IMR-90 (cell line): ENCODE measurements around the gene TMEM72. TPM values are rescaled to one million over a fixed set of nuclear protein-coding genes. Genes with fewer than 3 reads are reported as not detected.
A peak's percentile ranks its signal among the peaks of the same experiment; 100 is the strongest.

Source experiments
- ATAC-seq: fragments of 200-7000 bp; cut with Tn5 transposase; 2 replicates; pipeline ENCODE4 v1.9.1; 2020; ENCODE audit warnings: low read depth, mild to moderate bottlenecking, moderate library complexity
- BruUV-seq: library from RNA; stranded (reverse); fragments of 400-500 nt; replicated peaks from 2 replicates; lab custom pipeline; 2021; lab: Mats Ljungman, UMichigan
- CTCF ChIA-PET: fragments of 300-600 bp; formaldehyde crosslinking; extraction: SDS; loops from one replicate; lab custom pipeline; 2021; ENCODE audit warnings: antibody characterized with exemption; lab: Yijun Ruan, JAX
- POLR2A ChIA-PET: fragments of 300-600 bp; sonication (Branson Sonifier 250); formaldehyde crosslinking; loops from one replicate; lab custom pipeline; 2022; ENCODE audit warnings: antibody characterized with exemption; ENCODE audit not compliant: unreplicated experiment; lab: Charles Lee
- DNase-seq: peaks from one replicate; pipeline ENCODE4 v3.0.0; 2013
- H2AFZ ChIP-seq: replicated peaks from 2 replicates; pipeline ENCODE3; 2013; ENCODE audit warnings: low read length, mild to moderate bottlenecking; ENCODE audit not compliant: poor library complexity
- H2AK5ac ChIP-seq: 2 replicates; pipeline ENCODE4 v1.6.1; 2013; ENCODE audit warnings: low read depth, low read length, inconsistent platforms
- H2AK9ac ChIP-seq: replicated peaks from 2 replicates; pipeline ENCODE3; 2013; ENCODE audit warnings: mild to moderate bottlenecking, low read depth, low read length, moderate library complexity; ENCODE audit not compliant: poor library complexity
- H2BK120ac ChIP-seq: 2 replicates; pipeline ENCODE4 v1.6.1; 2013; ENCODE audit warnings: low read depth, low read length, inconsistent platforms
- H2BK15ac ChIP-seq: 3 replicates; pipeline ENCODE4 v1.6.1; 2013; ENCODE audit warnings: low read depth, low read length, inconsistent platforms
- H2BK20ac ChIP-seq: 2 replicates; pipeline ENCODE4 v1.6.1; 2013; ENCODE audit warnings: low read depth, mild to moderate bottlenecking, inconsistent platforms, low read length, moderate library complexity
- H2BK5ac ChIP-seq: 2 replicates; pipeline ENCODE4 v1.6.1; 2013; ENCODE audit warnings: mild to moderate bottlenecking, low read depth, low read length, inconsistent platforms; ENCODE audit not compliant: poor library complexity, severe bottlenecking
- H3K14ac ChIP-seq: replicated peaks from 2 replicates; pipeline ENCODE4 v1.6.1; 2013; ENCODE audit warnings: low read depth, low read length, inconsistent platforms
- H3K18ac ChIP-seq: 2 replicates; pipeline ENCODE4 v1.6.1; 2013; ENCODE audit warnings: low read depth, low read length, control low read depth
- H3K23ac ChIP-seq: 2 replicates; pipeline ENCODE4 v1.6.1; 2013; ENCODE audit warnings: low read depth, low read length, inconsistent platforms
- H3K27ac ChIP-seq: 2 replicates; pipeline ENCODE4 v1.5.1; 2013; ENCODE audit warnings: mild to moderate bottlenecking, control low read depth, low read length; ENCODE audit not compliant: insufficient read depth
- H3K27me3 ChIP-seq: 2 replicates; pipeline ENCODE4 v1.6.1; 2013; ENCODE audit warnings: low read length; ENCODE audit not compliant: control insufficient read depth, insufficient read depth
- H3K36me3 ChIP-seq: 2 replicates; pipeline ENCODE4 v1.6.1; 2013; ENCODE audit warnings: low read length, mixed read lengths; ENCODE audit not compliant: control insufficient read depth, insufficient read depth
- H3K4ac ChIP-seq: 2 replicates; pipeline ENCODE4 v1.6.1; 2013; ENCODE audit warnings: low read depth, low read length, inconsistent platforms
- H3K4me1 ChIP-seq: 2 replicates; pipeline ENCODE4 v1.6.1; 2013; ENCODE audit warnings: low read length, mixed read lengths; ENCODE audit not compliant: control insufficient read depth, insufficient read depth
- H3K4me2 ChIP-seq: 2 replicates; pipeline ENCODE4 v1.6.1; 2013; ENCODE audit warnings: low read depth, mild to moderate bottlenecking, control low read depth, low read length, moderate library complexity
- H3K4me3 ChIP-seq: 2 replicates; pipeline ENCODE4 v1.5.1; 2013; ENCODE audit warnings: low read depth, mild to moderate bottlenecking, control low read depth, low read length, moderate library complexity; ENCODE audit not compliant: insufficient read depth
- H3K56ac ChIP-seq: 2 replicates; pipeline ENCODE4 v1.6.1; 2013; ENCODE audit warnings: low read length, inconsistent platforms; ENCODE audit not compliant: insufficient read depth; ENCODE audit errors: extremely low read depth
- H3K79me1 ChIP-seq, 2 experiments: 2 replicates each; pipeline ENCODE4 v1.6.1; 2013; ENCODE audit warnings: low read length in 2 of 2, inconsistent platforms in 1 of 2, low read depth in 1 of 2
- H3K9ac ChIP-seq: 2 replicates; pipeline ENCODE4 v1.6.1; 2013; ENCODE audit warnings: low read depth, low read length, control low read depth
- H3K9me1 ChIP-seq: 2 replicates; pipeline ENCODE4 v1.6.1; 2013; ENCODE audit warnings: low read length, inconsistent platforms; ENCODE audit not compliant: insufficient read depth
- H3K9me3 ChIP-seq: 2 replicates; pipeline ENCODE4 v1.6.1; 2013; ENCODE audit warnings: low read length; ENCODE audit not compliant: control insufficient read depth, insufficient read depth
- H4K20me1 ChIP-seq: 2 replicates; pipeline ENCODE4 v1.6.1; 2013; ENCODE audit warnings: low read length, inconsistent platforms; ENCODE audit not compliant: insufficient read depth
- H4K5ac ChIP-seq: 2 replicates; pipeline ENCODE4 v1.6.1; 2013; ENCODE audit warnings: mild to moderate bottlenecking, low read depth, low read length, control low read depth
- H4K8ac ChIP-seq, 2 experiments: 2 replicates each; pipeline ENCODE4 v1.6.1; 2013; ENCODE audit warnings: low read depth in 2 of 2, low read length in 2 of 2, control low read depth in 1 of 2, inconsistent platforms in 1 of 2
- H4K91ac ChIP-seq: 2 replicates; pipeline ENCODE4 v1.6.1; 2013; ENCODE audit warnings: low read depth, low read length, inconsistent platforms; ENCODE audit not compliant: insufficient read depth
- BHLHE40 ChIP-seq: fragments of 150-350 bp; IDR thresholded peaks from 2 replicates; pipeline ENCODE4 v1.6.1; 2016; ENCODE audit warnings: mild to moderate bottlenecking, low read depth, low read length
- CEBPB ChIP-seq: IDR thresholded peaks from 2 replicates; pipeline ENCODE4 v1.6.1; 2012; ENCODE audit warnings: low read depth, low read length, improper control_type of control experiment
- MAFK ChIP-seq: IDR thresholded peaks from 2 replicates; pipeline ENCODE4 v1.6.1; 2012; ENCODE audit warnings: low read depth, low read length, improper control_type of control experiment
- WGBS, 2 experiments: methylation state at CpG; one replicate each; pipeline versions ENCODE4 v1.1.5 to v1.1.7; 2013; ENCODE audit warnings: missing lambda C conversion rate in 2 of 2; ENCODE audit not compliant: insufficient read length in 1 of 2; ENCODE audit errors: extremely low coverage in 2 of 2; 5-methylcytosine and 5-hydroxymethylcytosine counted together
- dilution Hi-C: fragments of 300-500 bp; cut with HindIII; formaldehyde crosslinking; loops from one replicate; pipeline ENCODE4 v1.14.3; 2018; ENCODE audit warnings: low sequenced_read_pairs; ENCODE audit not compliant: unreplicated experiment
- in situ Hi-C: fragments of 300-500 bp; cut with MboI; formaldehyde crosslinking; loops from 3 replicates; pipeline ENCODE4 v1.14.3; 2019; ENCODE audit warnings: low sequenced_read_pairs, inconsistent platforms, mixed read lengths
- intact Hi-C: fragments of 100-400 bp; cut with micrococcal nuclease; formaldehyde crosslinking; loops from 2 replicates; pipeline ENCODE4 v1.10.0; 2022
- polyA plus RNA-seq, 3 experiments: library from polyadenylated mRNA; depleted of rRNA; stranded (reverse); fragments of >200 nt; gene quantifications; 2 replicates each; pipeline ENCODE4 v1.2.3, GENCODE V29; 2012; ENCODE audit warnings: low replicate concordance in 1 of 3
- total RNA-seq: library from RNA; depleted of rRNA; stranded (reverse); fragments of >200 nt; gene quantifications from 2 replicates; pipeline ENCODE4 v1.2.3, GENCODE V29; 2012
- TF ChIP-seq, protein P1 (sequence below): conservative IDR thresholded peaks from 2 replicates; pipeline ENCODE4 v1.5.1; 2012; ENCODE audit warnings: mild to moderate bottlenecking, low read depth, low read length, improper control_type of control experiment

The TMEM72 gene
- total and polyA plus RNA-seq, 2 of the 4 experiments (the other 2 are of a cell fraction) = not detected

GRCh38 chr10:44966129-44966815, 55.1 kb downstream of the TMEM72 start (continued):
- TF ChIP-seq BHLHE40 (no peak), MAFK (no peak)

DNA sequence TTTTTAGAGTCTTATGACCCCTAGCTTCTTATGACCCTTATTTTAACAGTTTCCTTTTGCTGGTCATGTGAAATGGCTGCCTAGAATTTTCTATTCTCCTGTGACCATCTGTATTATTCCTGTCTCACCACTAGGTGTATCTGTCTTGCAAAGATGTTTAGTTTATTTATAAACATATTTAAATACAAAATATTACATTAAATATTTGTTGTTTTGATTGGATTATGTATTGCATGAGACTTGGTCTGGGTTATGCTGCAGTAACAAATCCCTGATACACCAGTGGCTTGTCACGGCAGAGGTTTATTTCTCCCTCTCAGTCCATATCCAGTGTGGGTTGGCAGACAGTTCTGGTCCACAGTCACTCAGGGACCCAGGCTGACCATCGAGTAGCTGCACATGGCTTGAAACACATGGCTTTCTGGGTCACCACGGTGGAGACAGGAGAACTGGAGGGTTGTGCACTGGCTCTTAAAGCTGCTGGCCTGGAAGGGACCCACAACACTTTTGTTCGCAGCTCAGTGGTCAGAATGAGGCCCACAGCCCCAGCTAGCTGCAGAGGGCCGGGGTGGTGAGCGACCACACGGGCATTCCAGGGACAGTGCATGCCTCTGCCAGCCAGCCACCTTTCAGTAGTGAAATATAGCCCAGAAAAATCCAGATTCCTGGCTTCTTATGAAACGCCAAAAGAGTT, 55.8 kb downstream of the TMEM72 start:
- H2BK20ac ChIP-seq = 0 out of 2 replicates have a peak overlapping the region, but pooled peaks have one; percentile 36
- no peak overlapping the region for H2BK120ac ChIP-seq
- dilution Hi-C loops = no loop called here
- DNase-seq (no peak), ATAC-seq (no peak)
- H3K36me3 ChIP-seq = peaks cover 10% of the 10 kb centered on the region; the same call in 1 of the 2 replicates
- ChIA-PET POLR2A (no interaction called here), CTCF (interaction anchor here (0.6 kb wide), 1 partner anchor 380 kb away, joined by 3 read pairs; no protein-coding TSS in a partner anchor)
- no peak overlapping the region for H2AFZ ChIP-seq
- no peak overlapping the region for H3K18ac ChIP-seq
- H3K9ac ChIP-seq = no peak overlapping the region
- no peaks in the 10 kb centered on the region for H3K27me3 ChIP-seq
- H3K79me1 ChIP-seq = peaks cover 0 to 12% of the 10 kb centered on the region in 2 experiments; a peak in 1 of 4 replicates
- no peak for TF ChIP-seq CEBPB
- TF ChIP-seq, protein P1, sequence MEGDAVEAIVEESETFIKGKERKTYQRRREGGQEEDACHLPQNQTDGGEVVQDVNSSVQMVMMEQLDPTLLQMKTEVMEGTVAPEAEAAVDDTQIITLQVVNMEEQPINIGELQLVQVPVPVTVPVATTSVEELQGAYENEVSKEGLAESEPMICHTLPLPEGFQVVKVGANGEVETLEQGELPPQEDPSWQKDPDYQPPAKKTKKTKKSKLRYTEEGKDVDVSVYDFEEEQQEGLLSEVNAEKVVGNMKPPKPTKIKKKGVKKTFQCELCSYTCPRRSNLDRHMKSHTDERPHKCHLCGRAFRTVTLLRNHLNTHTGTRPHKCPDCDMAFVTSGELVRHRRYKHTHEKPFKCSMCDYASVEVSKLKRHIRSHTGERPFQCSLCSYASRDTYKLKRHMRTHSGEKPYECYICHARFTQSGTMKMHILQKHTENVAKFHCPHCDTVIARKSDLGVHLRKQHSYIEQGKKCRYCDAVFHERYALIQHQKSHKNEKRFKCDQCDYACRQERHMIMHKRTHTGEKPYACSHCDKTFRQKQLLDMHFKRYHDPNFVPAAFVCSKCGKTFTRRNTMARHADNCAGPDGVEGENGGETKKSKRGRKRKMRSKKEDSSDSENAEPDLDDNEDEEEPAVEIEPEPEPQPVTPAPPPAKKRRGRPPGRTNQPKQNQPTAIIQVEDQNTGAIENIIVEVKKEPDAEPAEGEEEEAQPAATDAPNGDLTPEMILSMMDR = peak; percentile 17; the same call in 1 of the 2 replicates
- intact Hi-C loops = no loop called here
- no peak overlapping the region for H3K56ac ChIP-seq
- WGBS, 2 experiments = 91% methylated on average over 5 of the region's 8 CpGs; no CpG with 5 or more reads in 1 of the 2 experiments
- in situ Hi-C loops = no loop called here
- peak overlapping the region in 1 of 2 experiments; percentile 38; a peak in 2 of 4 replicates for H4K8ac ChIP-seq
- H3K4me2 ChIP-seq = no peak overlapping the region
- peak overlapping the region; percentile 28 for H3K4ac ChIP-seq
- peaks cover 32% of the 10 kb centered on the region for H3K4me1 ChIP-seq
- no peak overlapping the region for H3K4me3 ChIP-seq
- no peak overlapping the region for H3K27ac ChIP-seq
- no peak overlapping the region for H4K5ac ChIP-seq
- no peak overlapping the region for H3K14ac ChIP-seq
- peak overlapping the region; percentile 66; the same call in 1 of the 2 replicates for H2AK5ac ChIP-seq
- H3K9me3 ChIP-seq = no peaks in the 10 kb centered on the region
- peaks cover 11% of the 10 kb centered on the region for H3K9me1 ChIP-seq
- no TSS peak for BruUV-seq
- no peak overlapping the region for H2BK5ac ChIP-seq
- H2AK9ac ChIP-seq = peak overlapping the region; percentile 49
- H4K91ac ChIP-seq = 0 out of 2 replicates have a peak overlapping the region, but pooled peaks have one; percentile 13
- H3K23ac ChIP-seq = no peak overlapping the region
- no peak overlapping the region for H2BK15ac ChIP-seq
- H4K20me1 ChIP-seq = no peaks in the 10 kb centered on the region
